H1 (cell line): ENCODE data around the gene CDK8. TPM values are rescaled to one million over a fixed set of nuclear protein-coding genes. Genes with fewer than 3 reads are reported as not detected.

Experiments
- RNF2 ChIP-seq: fragments of 200-900, 300-1000 bp; sonication (generic); IDR thresholded peaks from 2 replicates; pipeline ENCODE4 v1.7.1; 2016; ENCODE audit warnings: borderline replicate concordance, low read depth, mild to moderate bottlenecking, antibody characterized with exemption, low read length; ENCODE audit not compliant: poor library complexity, severe bottlenecking; ENCODE audit errors: missing control alignments
- polyA plus RNA-seq, 7 experiments: library from polyadenylated mRNA; depleted of rRNA in 3 of 7; stranded (reverse) in 5 of 7; unstranded in 2 of 7; fragments of >200 nt in 5 of 7; fragments of 200-250 nt in 2 of 7; gene quantifications; 1 replicate in 5 of 7; 2 replicates in 1 of 7; 4 replicates in 1 of 7; pipeline versions ENCODE4 v1.2.1 to v1.2.3, GENCODE V29; 2011 to 2013; ENCODE audit warnings: missing spikeins in 2 of 7, mixed read lengths in 2 of 7
- total RNA-seq: library from RNA; stranded (reverse); fragmentation: NEBNext Ultra II Directional; extraction: Animal tissue kit (Norgen Biotek cat#: 25700); gene quantifications from 2 replicates; pipeline ENCODE4 v1.2.1, GENCODE V29; 2021

The CDK8 gene
- total and polyA plus RNA-seq, 2 of the 8 experiments (the other 6 are each of a cell fraction or from before 2014, with no cell fraction given), result 22.1 to 25.6 TPM

- no peak for TF ChIP-seq RNF2
These were observed 51.7 kb downstream of the CDK8 start (continued) for GRCh38 chr13:26305676-26306075.
